ENCODE measurements around the gene GDI2. TPM values are rescaled to one million over a fixed set of nuclear protein-coding genes. Genes with fewer than 3 reads are reported as not detected.

Gene GDI2
- total RNA-seq, 1 donor from 2014 or later: 192 TPM

- peaks cover 73% of the 10 kb centered on the region for H3K36me3 ChIP-seq
- no peaks in the 10 kb centered on the region for H3K27me3 ChIP-seq (ENCODE audit: low read depth)
- H3K4me3 ChIP-seq: no peak overlapping the region
- H3K9me3 ChIP-seq: no peaks in the 10 kb centered on the region
- TF ChIP-seq CTCF (IDR thresholded peaks at IDR 0.05): no peak
- H3K4me1 ChIP-seq: peaks cover 23% of the 10 kb centered on the region
- H3K27ac ChIP-seq: peak overlapping the region; percentile 42
- no peak for ATAC-seq
- intact Hi-C loops (cut with DNase I): no loop called here
- no peak for DNase-seq
Observed at GRCh38 chr10:5776136-5776880, 36.9 kb downstream of the GDI2 start.

GRCh38 chr10:5775685-5776084 is 37.5 kb downstream of the GDI2 start:
- Histone ChIP-seq H3K4me3 (no peak overlapping the region), H3K27me3 (ENCODE audit: low read depth) (no peaks in the 10 kb centered on the region), H3K36me3 (peaks cover 74% of the 10 kb centered on the region), H3K4me1 (peaks cover 23% of the 10 kb centered on the region), H3K9me3 (no peaks in the 10 kb centered on the region), H3K27ac (peak overlapping the region; percentile 22)
- intact Hi-C loops (cut with DNase I): no loop called here
- DNase-seq (peak; percentile 64), ATAC-seq (peak; percentile 41 to 69)
- no peak for TF ChIP-seq CTCF (IDR thresholded peaks at IDR 0.05)

- TF ChIP-seq CTCF (IDR thresholded peaks at IDR 0.05): no peak
- intact Hi-C loops (cut with DNase I): no loop called here
- ATAC-seq: peak; percentile 40 to 70
- no peak for DNase-seq
- Histone ChIP-seq H3K27ac (peak overlapping the region; percentile 22), H3K9me3 (no peaks in the 10 kb centered on the region), H3K4me3 (no peak overlapping the region), H3K27me3 (ENCODE audit: low read depth) (no peaks in the 10 kb centered on the region), H3K36me3 (peaks cover 72% of the 10 kb centered on the region), H3K4me1 (peaks cover 23% of the 10 kb centered on the region)
Observed at GRCh38 chr10:5774987-5775620, 38.1 kb downstream of the GDI2 start.

GRCh38 chr10:5766189-5766588 is 47.0 kb downstream of the GDI2 start:
- no peak for ATAC-seq
- intact Hi-C loops (cut with DNase I): no loop called here

GRCh38 chr10:5765617-5766016 is 47.6 kb downstream of the GDI2 start:
- no peak overlapping the region for H3K4me3 ChIP-seq
- no peaks in the 10 kb centered on the region for H3K9me3 ChIP-seq
- ATAC-seq: peak in 1 of 2 donors; percentile 35
- H3K4me1 ChIP-seq: no peaks in the 10 kb centered on the region
- no peak for TF ChIP-seq CTCF (IDR thresholded peaks at IDR 0.05)
- H3K27me3 ChIP-seq (ENCODE audit: low read depth): no peaks in the 10 kb centered on the region
- no peak overlapping the region for H3K27ac ChIP-seq
- intact Hi-C loops (cut with DNase I): no loop called here
- H3K36me3 ChIP-seq: peaks cover 89% of the 10 kb centered on the region
- no peak for DNase-seq

More at GRCh38 chr10:5766189-5766588, 47.0 kb downstream of the GDI2 start:
- Histone ChIP-seq H3K9me3 (no peaks in the 10 kb centered on the region), H3K27me3 (ENCODE audit: low read depth) (no peaks in the 10 kb centered on the region), H3K4me3 (no peak overlapping the region), H3K36me3 (peaks cover 88% of the 10 kb centered on the region), H3K27ac (no peak overlapping the region), H3K4me1 (no peaks in the 10 kb centered on the region)
- DNase-seq: no peak
- no peak for TF ChIP-seq CTCF (IDR thresholded peaks at IDR 0.05)

Measured in lower lobe of right lung (tissue), 2 donors.